ENCODE data around the gene ERMARD. TPM values are rescaled to one million over a fixed set of nuclear protein-coding genes. Genes with fewer than 3 reads are reported as not detected.

Gene ERMARD
- total RNA-seq, 1 donor from 2014 or later = 18.7 TPM

GRCh38 chr6:169802790-169803189 is 51.4 kb downstream of the ERMARD start:
- DNase-seq (ENCODE audit: low spot score) = no peak

- DNase-seq (ENCODE audit: low spot score) = no peak
Measured at GRCh38 chr6:169803271-169803811, 51.9 kb downstream of the ERMARD start.

- DNase-seq (ENCODE audit: low spot score) = no peak
Measured at GRCh38 chr6:169803816-169804340, 52.5 kb downstream of the ERMARD start.

GRCh38 chr6:169804427-169804826 is 53.0 kb downstream of the ERMARD start:
- no peak for DNase-seq (ENCODE audit: low spot score)

- no peak for DNase-seq (ENCODE audit: low spot score)
Measured at GRCh38 chr6:169805242-169805838, 53.9 kb downstream of the ERMARD start.

GRCh38 chr6:169806701-169807100 is 55.3 kb downstream of the ERMARD start:
- DNase-seq (ENCODE audit: low spot score) = no peak

- DNase-seq (ENCODE audit: low spot score) = no peak
Measured at GRCh38 chr6:169807229-169807628, 55.8 kb downstream of the ERMARD start.

- DNase-seq (ENCODE audit: low spot score) = no peak
Measured at GRCh38 chr6:169807699-169808607, 56.5 kb downstream of the ERMARD start.

GRCh38 chr6:169808608-169808967 is 57.2 kb downstream of the ERMARD start:
- DNase-seq (ENCODE audit: low spot score) = no peak

- no peak for DNase-seq (ENCODE audit: low spot score)
Measured at GRCh38 chr6:169809386-169809785, 58.0 kb downstream of the ERMARD start.

GRCh38 chr6:169810066-169810989 is 58.9 kb downstream of the ERMARD start:
- no peak for DNase-seq (ENCODE audit: low spot score)

- no peak for DNase-seq (ENCODE audit: low spot score)
Measured at GRCh38 chr6:169811072-169811471, 59.6 kb downstream of the ERMARD start.

- no peak for DNase-seq (ENCODE audit: low spot score)
Measured at GRCh38 chr6:169811521-169812256, 60.3 kb downstream of the ERMARD start.

GRCh38 chr6:169812257-169812644 is 60.8 kb downstream of the ERMARD start:
- DNase-seq (ENCODE audit: low spot score) = no peak

- no peak for DNase-seq (ENCODE audit: low spot score)
Measured at GRCh38 chr6:169813969-169814368, 62.5 kb downstream of the ERMARD start.

GRCh38 chr6:169816054-169816453 is 64.6 kb downstream of the ERMARD start:
- no peak for DNase-seq (ENCODE audit: low spot score)

GRCh38 chr6:169816975-169817374 is 65.6 kb downstream of the ERMARD start:
- DNase-seq (ENCODE audit: low spot score) = no peak

GRCh38 chr6:169820358-169820757 is 68.9 kb downstream of the ERMARD start:
- no peak for DNase-seq (ENCODE audit: low spot score)

- no peak for DNase-seq (ENCODE audit: low spot score)
Measured at GRCh38 chr6:169824021-169824420, 72.6 kb downstream of the ERMARD start.

GRCh38 chr6:169824848-169825557 is 73.6 kb downstream of the ERMARD start:
- no peak for DNase-seq (ENCODE audit: low spot score)

All from mucosa of gallbladder (tissue), 1 donor.